ENCODE measurements around the gene DPEP1.
"Not testable (repeated sequence)": the region's sequence is repeated elsewhere in the genome, so short reads cannot be mapped to it uniquely, and the experiment has no call there.

Gene DPEP1

DNA sequence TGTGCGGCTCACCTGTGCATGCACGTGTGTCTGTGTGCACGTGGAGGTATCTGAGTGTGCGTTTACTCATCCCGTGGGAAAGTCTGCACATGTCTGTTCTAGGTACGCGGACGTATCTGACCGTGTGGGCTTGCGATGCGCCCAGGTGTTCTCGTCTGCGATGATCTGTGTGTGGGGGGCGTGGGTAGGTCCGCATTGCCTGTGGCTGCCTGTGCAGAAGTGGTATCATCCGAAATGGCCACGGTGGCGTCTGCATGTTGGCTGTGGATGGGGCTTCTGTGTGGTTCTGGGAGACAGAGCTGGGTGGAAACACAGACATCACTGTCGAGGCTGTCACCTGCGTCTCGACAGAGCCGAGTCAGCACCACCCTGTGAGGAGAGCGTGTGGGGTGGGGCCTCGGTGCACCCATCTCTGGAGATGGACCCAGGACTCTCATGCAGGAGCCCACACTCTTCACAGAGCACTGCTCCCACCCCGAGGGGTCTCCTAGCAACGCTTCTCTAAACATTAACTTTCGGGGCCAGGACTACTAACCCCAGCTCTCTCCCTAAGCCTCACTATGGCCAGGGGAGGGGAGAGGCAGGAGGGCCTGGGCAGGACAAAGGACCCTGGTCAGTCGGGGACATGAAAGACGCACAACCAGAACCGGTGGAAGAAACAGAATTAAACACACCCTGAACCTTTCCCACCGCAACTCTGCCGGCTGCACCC lies 8.4 kb downstream of the DPEP1 start:
- peak; percentile 21 for DNase-seq

DNA sequence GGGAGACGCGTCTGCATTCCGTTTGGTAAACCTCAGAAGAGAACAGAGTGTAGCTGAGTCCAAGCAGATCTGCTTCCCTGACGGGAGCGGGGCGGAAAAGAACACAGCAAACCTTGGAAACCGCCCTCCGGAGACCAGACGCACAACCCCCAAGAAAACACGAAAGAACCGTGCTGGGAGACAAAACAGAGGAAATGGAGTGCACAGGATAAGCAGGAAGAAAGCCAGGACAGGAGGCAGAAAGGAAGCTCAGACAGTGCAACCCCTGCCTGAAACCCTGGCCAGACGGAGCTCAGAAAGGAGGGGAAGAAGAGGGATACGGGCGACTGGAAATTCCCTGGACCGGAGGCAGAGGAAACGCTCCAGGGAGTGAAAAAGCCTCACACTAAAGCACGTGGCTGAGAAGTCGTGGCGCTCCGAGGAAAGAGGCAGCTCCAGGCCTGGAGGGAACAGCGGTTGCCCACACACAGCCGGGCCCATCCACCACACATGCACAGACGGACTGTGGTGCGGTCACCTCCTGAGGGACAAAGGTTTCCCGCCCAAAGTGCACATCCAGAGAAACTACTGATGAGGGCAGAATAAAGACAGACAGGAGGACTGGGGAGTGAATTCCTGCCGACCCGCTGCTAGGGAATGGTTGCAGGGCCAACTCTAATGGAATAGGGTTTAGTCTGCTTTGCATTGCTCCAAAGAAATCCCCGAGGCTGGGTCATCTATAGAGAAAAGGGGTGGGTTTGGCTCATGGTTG lies 10.2 kb downstream of the DPEP1 start:
- no peak for DNase-seq

DNA sequence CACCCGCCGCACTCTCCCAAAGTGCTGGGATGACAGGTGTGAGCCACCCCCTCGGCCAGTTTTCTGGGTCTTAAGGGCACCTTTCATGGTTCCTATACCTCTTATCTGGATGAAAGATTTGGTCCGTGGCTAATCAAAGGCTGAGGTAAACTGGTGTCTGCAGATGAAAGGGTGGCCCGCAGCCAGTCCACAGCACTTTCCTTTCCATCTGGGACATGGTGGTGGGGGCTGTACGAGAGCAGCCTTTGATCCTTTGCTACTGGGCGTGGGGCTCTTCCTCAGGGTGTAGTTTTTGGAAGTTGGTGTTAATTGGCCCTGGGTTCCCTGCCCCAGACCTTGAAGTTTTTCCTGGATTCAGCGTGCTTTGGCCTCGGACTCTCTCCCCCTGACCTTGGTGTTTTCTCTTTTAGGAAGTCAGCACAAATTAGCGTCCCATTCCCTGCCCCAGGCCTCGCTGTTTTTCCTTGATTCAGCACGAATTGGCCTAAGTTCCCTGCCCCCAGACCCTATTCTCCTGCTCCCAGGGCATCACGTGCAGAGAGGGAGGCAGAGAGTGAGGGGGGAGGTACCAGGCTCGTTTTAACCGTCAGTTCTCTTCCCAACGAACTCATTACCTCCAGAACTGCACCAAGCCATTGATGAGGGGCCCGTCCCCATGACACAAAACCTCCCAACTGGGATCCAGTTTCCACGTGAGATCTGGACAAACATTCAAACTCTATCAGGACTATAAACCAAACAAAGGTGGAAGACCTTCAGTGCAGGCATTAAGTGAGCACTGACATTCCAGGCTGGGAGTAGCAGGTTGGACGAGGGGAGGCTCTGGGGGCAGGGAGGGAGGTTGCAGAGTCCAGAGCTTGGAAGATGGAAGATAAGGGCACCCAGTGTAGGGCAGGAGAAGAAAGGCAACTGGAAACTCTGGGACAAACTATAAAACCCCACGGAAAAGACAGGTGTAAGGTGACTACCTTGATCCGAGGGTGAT lies 11.6 kb downstream of the DPEP1 start:
- no peak for DNase-seq

DNA sequence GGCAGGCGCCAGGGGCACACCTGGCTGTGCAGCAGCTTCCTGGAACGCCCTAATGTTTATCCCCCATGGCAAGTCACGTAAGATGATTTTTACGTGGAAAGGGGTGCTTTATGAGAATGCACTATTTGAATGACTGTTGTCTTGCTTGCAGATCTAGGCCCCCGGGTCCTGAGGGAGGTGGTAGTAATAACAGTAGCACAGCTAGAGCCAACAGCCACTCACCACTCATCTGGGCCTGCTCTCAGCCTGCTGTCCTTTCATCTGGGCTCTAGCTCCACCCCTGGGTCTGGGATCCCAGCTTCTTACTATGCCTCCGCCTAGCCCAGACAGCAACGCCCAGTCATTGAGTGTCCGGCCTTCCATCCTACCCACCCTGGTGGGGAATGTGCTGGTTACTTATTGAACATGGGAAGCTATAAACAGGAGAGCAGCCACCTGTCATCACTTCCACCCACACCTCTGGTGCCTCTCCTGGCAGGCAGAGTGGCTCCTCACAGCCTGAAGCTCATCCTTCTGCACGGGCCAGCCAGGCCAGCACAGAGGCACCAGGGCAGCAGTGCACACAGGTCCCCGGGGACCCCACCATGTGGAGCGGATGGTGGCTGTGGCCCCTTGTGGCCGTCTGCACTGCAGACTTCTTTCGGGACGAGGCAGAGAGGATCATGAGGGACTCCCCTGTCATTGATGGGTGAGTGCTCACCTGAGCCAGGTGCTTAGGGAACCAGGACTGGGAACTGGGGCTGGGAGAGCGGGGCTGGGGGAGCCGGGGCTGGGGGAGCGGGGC lies 16.6 kb downstream of the DPEP1 start:
- DNase-seq: peak; percentile 27

DNA sequence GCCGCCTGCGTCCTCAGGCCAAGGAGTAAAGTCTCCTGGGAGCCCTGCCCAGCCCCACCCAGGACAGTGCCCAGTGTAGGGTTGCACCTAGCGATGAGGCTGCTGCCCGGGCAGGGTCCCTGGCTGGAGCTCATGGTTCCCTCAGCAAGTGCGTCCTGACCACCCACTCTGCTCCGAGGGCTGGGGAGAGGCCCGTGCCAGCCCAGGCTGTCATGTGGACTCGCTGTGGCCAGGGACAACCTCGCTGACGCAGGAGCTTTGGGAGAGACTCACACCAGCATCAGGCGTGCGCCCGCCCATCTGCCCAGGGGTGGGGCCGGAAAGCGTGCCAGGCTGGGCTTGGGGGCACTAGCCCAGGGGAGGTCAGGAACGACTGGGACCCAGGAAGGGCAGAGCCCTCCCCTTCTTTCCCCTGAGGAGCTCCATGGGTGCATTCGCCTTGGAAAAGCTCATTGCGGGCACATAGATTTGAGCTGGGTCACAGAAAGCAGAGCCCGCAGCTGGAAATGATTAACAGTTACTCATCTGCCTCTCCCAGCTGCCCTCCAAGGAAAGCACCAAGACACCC lies 19.7 kb downstream of the DPEP1 start:
- DNase-seq: no peak

DNA sequence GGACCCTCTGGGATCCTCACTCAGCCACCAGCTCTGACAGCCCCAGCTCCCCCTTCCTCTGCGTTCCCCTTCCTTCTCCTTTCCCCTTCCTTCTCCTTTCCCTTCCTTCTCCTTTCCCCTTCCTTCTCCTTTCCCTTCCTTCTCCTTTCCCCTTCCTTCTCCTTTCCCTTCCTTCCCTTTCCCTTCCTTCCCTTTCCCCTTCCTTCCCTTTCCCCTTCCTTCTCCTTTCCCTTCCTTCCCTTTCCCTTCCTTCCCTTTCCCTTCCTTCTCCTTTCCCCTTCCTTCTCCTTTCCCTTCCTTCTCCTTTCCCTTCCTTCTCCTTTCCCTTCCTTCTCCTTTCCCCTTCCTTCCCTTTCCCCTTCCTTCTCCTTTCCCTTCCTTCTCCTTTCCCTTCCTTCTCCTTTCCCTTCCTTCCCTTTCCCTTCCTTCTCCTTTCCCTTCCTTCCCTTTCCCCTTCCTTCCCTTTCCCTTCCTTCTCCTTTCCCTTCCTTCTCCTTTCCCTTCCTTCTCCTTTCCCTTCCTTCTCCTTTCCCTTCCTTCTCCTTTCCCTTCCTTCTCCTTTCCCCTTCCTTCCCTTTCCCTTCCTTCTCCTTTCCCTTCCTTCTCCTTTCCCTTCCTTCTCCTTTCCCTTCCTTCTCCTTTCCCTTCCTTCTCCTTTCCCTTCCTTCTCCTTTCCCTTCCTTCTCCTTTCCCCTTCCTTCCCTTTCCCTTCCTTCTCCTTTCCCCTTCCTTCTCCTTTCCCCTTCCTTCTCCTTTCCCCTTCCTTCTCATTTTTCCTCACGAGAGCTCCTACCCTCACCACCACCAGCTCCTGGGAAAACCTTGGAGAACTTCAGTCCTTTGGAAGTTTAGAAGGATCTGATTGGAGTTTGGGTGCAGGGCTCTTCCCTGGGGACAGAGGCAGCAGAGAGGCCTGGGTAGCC lies 21.3 kb downstream of the DPEP1 start:
- not testable (repeated sequence) for DNase-seq

DNA sequence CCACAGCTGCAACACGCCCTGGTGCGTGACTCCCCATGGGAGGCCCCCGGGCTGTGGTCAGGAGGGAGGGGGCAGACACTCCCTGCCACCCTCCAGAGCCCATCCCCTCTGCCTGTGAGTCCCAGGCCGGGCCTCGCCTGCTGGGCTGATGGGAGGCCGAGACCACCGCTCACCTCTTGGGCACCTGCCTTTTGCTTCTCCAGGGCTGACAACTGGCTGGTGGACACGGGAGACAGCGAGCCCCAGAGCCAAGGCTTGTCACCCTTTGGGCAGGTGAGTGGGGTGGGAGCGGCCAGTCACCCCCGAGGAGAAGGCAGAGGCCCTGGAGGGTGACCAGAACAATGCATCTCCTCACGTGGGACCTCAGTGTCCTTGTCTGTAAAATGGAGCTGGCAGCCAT lies 23.2 kb downstream of the DPEP1 start:
- DNase-seq: no peak

DNA sequence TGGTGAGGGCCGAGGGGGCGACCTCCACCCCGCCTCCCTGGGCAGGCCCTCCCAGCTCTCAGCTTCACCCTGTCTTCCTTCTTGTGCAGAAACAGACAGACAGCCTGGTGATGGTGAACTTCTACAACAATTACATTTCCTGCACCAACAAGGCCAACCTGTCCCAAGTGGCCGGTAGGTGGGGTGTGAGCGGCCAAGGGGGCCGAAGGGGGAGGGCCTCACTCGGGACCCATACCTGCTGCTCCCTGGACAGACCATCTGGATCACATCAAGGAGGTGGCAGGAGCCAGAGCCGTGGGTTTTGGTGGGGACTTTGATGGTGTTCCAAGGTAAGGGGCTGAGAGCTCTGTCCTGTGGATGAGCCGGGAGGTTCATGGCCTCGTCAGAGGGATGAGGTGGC lies 23.9 kb downstream of the DPEP1 start:
- DNase-seq: no peak

DNA sequence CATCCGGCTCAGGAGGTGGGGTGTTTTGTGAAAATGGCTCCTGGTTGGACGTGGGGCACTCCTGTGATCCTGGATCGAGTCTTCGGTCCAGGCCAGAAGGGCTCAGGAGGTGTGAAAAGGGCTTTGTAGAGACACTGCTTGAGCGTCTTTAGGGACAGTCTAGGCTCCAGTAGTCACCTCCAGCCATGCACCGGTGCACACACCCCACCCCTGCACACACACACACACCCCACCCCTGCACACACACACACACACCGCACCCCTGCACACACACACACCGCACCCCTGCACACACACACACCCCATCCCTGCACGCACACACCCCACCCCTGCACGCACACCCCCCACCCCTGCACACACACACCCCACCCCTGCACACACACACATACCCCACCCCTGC lies 25.0 kb downstream of the DPEP1 start:
- DNase-seq: peak; percentile 25

DNA sequence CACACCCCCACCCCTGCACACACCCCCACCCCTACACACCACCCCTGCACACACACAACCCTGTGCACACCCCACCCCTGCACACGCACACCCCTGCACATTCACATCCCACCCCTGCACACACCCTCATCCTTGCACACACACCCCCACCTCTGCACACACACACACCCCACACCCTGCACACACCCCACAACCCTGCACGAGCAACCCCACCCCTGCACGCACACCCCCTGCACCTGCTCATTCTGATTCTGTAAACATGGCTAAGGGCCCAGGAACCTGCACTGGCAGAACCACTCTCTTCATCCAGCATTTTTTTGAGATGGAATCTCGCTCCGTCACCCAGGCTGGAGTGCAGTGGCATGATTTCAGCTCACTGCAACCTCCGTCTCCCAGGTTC lies 25.9 kb downstream of the DPEP1 start:
- DNase-seq: no peak

DNA sequence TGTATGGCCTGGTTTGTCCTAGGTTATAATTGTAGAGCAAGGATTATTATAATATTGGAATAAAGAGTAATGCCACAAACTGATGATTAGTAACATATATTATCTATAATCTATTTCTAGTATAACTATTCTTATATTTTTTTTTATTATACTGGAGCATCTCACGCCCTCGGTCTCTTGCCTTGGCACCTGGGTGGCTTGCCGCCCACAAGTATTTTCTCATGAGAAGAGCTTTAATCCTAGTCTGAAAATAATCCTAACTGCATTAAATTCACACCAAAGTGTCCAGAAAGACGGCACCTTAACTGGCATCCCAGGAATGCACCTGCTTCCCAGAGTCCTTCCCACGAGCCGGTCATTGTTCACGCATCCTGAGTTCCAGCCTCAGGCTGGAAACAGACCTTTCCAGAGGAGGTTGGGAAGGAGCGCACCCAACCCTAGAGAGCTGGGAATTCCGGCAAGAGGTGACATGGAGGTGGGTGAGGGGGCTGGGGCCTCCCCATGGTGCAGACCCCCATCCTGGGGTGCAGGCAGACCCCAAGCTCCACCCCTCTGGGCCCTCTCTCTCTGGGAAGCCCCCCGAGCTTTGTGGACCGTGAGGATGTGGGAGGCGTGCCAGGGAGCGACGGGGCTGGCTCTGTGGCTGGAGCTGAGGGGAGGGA lies 28.1 kb downstream of the DPEP1 start:
- DNase-seq: peak; percentile 16

DNA sequence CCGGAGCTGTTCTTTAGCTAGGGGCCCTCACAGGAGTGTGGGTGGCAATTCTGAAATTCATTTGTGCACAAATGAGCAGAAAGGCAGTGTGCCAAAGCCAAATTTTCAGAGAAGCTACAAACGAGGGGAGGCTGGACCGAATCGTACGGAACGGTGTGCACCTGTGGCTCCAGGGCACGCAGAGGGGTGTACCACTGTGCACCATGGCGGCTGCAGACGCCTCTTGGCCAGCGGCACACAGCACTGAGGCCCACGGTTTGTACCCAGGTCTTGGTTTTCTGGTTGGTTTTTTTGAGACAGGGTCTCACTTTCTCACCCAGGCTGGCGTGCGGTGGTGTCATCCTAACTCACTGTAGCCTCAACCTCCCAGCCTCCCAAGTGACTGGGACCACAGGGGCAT lies 29.1 kb downstream of the DPEP1 start:
- DNase-seq: no peak

DNA sequence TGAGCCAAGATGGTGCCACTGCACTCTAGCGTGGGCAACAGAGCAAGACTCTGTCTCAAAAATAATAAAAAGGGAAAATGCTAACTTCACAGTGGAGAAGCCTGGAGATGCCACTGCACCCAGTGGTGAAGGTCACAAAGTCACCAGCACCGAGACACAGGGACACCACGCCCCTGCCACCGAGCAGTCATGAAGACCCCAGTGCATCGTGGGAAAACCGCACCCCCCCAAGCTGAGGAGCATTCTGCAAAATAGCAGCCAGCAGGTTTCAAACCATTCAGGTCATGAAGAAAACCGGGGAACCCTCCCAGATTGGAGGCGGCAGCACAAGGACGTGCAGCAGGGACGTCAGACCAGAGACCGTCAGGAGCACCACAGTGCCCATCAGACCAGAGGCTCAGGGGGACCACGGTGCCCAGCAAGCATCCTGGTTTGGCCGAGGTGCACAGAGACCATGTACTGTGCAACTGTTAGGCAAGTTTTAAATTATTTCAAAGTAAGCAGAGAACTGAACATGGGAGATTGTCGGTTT lies 30.4 kb downstream of the DPEP1 start:
- DNase-seq: no peak

DNA sequence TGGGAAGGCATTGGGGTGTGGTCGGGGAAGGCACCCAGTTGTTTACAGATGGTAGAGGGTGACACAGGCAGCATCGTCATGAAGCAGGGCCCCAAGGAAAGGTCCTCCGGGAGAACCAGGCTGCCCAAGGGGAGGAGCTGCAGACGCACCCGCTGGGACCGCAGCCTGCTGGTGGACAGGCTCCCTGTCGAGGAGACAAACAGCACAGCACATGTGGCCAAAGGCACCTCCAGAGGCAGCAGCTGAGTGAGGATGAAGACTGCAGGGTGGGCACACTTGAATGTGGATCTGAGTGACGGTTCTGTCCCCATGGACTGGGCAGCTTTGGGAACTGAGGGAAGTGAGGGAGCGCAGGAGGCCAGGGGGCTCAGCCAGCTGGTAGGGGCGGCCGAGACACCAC lies 31.7 kb downstream of the DPEP1 start:
- no peak for DNase-seq

DNA sequence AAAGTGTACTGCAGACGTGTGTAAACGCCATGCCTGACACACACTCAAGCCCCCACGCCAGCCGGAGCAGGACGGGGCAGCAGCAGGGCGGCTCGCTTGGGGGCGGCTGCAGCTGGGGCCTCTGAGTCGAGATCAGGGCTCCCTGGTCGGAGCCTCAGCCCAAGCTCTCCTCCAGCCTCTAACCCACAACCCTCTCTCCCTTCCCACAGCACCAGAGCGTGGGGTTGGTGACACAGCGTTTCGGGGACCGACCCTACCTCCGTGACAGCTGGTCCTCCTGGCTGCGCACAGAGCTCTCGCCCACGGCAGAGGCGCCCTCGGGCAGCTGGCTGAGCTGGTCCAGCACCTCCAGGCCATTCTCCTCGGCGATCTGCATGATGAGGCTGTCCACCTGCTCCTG lies 32.8 kb downstream of the DPEP1 start:
- no peak for DNase-seq

DNA sequence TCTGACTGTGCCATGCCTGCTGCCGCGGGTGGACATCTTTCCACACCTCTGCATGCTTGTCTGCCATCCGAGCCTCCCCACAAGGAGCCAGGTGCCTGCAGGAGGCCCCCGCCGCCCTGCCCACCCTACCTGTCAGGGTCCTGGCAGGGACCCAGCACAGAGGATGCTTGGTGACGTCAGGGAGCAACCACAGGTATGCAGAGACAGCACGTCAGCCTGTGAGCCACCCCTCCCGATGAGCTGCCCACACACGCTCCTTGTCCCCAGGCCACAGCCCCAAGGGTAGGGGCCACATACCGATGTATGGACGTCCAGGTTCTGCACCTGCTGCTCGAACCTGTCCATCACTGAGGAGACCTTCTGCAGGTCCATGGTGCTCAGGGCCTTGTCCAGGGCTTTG lies 33.5 kb downstream of the DPEP1 start:
- no peak for DNase-seq

DNA sequence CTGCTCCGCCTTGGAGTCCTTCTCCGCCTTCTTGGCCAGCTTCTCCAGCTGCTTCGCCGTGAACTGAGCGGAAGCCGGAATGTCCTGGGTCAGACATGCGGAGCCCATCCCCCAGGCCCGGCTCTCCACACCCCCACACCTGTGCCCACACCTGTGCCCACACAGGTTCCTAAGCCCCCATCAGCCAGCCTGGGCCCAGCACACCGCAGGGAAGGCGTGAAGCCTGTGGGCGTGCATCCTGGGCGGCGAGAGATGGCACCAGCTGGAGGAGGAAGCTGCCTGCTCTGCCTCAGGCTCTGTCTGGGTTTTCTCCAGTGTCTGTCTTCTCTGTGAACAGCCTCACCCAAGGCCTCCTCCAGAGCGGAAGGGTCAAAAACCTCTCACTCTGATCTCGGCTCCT lies 38.1 kb downstream of the DPEP1 start:
- DNase-seq: no peak

DNA sequence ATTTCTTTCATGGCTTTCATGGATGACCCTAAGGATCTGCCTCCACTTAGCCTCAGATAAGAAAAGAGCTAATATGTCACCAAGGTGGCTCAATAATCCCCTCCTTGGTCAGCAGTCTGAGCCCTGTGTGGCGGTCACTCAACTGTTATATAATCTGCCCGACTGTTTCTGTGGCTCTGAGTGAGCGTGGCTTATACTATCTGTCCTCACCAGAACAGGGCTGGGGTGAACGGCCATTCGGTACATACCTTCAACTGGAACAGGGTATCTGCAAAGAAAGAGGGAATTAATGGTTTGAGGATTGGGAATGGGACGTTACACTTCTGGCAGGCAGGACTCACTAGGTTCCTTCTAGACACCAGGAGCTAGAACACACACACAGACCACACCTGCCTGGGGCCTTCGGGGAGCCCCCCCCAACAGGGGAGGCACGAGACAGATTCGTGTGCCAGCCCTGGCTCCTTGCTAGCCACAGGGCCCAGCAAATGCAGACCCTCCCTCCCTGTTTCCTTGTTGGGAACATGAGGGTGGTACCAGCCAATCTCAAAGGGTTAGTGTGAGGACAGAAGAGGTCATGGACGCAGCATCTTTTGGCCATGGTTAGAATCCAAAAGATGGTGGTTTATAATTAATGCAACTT lies 40.3 kb downstream of the DPEP1 start:
- no peak for DNase-seq

DNA sequence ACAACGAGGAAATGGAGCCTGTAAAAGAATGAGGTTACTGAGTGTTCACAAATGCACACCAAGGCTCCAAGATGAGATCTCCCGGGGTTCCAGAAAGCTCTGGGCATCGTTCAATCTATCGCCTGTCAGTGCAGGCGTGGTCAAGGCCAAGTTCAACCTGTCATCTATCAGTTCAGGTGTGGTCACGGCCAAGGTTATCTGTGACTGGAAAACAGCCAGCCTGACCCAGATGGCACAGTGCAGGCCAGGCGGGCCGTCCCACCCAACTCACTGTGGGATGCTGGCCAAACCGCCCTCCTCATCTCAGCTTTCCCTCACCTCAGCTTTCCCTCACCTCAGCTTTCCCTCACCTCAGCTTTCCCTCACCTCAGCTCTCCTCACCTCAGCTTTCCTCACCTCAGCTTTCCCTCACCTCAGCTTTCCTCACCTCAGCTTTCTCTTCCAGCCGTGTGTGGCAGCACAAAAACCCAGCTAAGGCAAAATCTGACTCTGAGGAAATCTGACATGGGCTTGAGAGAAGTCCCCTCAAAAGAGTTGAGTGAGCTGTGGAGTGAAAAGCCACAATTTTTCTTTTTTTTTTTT lies 41.7 kb downstream of the DPEP1 start:
- DNase-seq: no peak

Measured in DMS53 (cell line).